RWPE2 (cell line): ENCODE measurements around the gene CDC42EP5.

Source experiments
- ATAC-seq: fragments of 200-7000 bp; cut with Tn5 transposase; 3 replicates; pipeline ENCODE4 v1.9.1; 2021; ENCODE audit warnings: low read depth
- DNase-seq: peaks from one replicate; pipeline ENCODE4 v3.0.0-alpha.2; 2020; ENCODE audit warnings: low spot score
- H3K27ac ChIP-seq: fragments of 450-650 bp; 2 replicates; pipeline ENCODE4 v1.5.1; 2017; ENCODE audit warnings: mild to moderate bottlenecking; ENCODE audit not compliant: poor library complexity, severe bottlenecking
- H3K27me3 ChIP-seq: fragments of 250-450 bp; sonication (Bioruptor Pico); 2 replicates; pipeline ENCODE4 v1.5.1; 2021; ENCODE audit warnings: mild to moderate bottlenecking, moderate library complexity; ENCODE audit not compliant: insufficient read depth, poor library complexity, severe bottlenecking
- H3K36me3 ChIP-seq: fragments of 250-450 bp; sonication (Bioruptor Pico); 2 replicates; pipeline ENCODE4 v1.5.1; 2020; ENCODE audit warnings: low read depth, mild to moderate bottlenecking, moderate library complexity
- H3K4me1 ChIP-seq: fragments of 250-450 bp; sonication (Bioruptor Pico); 2 replicates; pipeline ENCODE4 v1.5.1; 2021; ENCODE audit warnings: mild to moderate bottlenecking, moderate library complexity; ENCODE audit not compliant: insufficient read depth, poor library complexity, severe bottlenecking
- H3K4me3 ChIP-seq: fragments of 250-450 bp; sonication (Bioruptor Pico); 2 replicates; pipeline ENCODE4 v1.5.1; 2021; ENCODE audit warnings: mild to moderate bottlenecking, moderate library complexity; ENCODE audit not compliant: severe bottlenecking
- H3K9me3 ChIP-seq: fragments of 250-450 bp; sonication (Bioruptor Pico); 2 replicates; pipeline ENCODE4 v1.5.1; 2021; ENCODE audit warnings: mild to moderate bottlenecking, moderate library complexity; ENCODE audit not compliant: severe bottlenecking
- TF ChIP-seq, protein P1 (sequence below): fragments of 450-650 bp; IDR thresholded peaks from one replicate; pipeline ENCODE4 v1.5.1; 2017; ENCODE audit warnings: mild to moderate bottlenecking, moderate library complexity; ENCODE audit not compliant: poor library complexity, severe bottlenecking

CDC42EP5 gene

DNA sequence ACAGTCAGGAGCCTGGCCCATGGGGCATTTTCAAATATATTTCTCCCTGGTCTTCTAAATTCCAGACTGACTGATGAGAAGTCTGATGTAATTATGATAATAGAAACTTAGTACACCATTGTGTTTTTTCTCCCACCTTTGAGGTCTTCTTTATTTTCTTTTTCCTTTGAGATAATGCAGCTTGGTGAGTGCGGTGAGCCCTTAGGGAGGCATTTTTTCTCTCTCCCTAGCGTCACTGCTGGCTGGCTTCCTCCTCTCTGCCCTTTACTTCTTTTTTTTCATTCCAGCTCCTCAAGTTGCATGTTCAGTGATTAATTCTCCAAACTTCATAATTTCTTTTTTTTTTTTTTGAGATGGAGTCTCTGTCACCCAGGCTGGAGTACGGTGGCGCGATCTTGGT lies 12.8 kb upstream of the CDC42EP5 start:
- H3K4me1 ChIP-seq = no peaks in the 10 kb centered on the region
- peaks cover 4% of the 10 kb centered on the region for H3K27me3 ChIP-seq
- no peak overlapping the region for H3K27ac ChIP-seq
- no peaks in the 10 kb centered on the region for H3K9me3 ChIP-seq
- DNase-seq = no peak
- H3K4me3 ChIP-seq = no peak overlapping the region
- no peak for ATAC-seq
- no peaks in the 10 kb centered on the region for H3K36me3 ChIP-seq
- TF ChIP-seq, protein P1, sequence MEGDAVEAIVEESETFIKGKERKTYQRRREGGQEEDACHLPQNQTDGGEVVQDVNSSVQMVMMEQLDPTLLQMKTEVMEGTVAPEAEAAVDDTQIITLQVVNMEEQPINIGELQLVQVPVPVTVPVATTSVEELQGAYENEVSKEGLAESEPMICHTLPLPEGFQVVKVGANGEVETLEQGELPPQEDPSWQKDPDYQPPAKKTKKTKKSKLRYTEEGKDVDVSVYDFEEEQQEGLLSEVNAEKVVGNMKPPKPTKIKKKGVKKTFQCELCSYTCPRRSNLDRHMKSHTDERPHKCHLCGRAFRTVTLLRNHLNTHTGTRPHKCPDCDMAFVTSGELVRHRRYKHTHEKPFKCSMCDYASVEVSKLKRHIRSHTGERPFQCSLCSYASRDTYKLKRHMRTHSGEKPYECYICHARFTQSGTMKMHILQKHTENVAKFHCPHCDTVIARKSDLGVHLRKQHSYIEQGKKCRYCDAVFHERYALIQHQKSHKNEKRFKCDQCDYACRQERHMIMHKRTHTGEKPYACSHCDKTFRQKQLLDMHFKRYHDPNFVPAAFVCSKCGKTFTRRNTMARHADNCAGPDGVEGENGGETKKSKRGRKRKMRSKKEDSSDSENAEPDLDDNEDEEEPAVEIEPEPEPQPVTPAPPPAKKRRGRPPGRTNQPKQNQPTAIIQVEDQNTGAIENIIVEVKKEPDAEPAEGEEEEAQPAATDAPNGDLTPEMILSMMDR = no peak

DNA sequence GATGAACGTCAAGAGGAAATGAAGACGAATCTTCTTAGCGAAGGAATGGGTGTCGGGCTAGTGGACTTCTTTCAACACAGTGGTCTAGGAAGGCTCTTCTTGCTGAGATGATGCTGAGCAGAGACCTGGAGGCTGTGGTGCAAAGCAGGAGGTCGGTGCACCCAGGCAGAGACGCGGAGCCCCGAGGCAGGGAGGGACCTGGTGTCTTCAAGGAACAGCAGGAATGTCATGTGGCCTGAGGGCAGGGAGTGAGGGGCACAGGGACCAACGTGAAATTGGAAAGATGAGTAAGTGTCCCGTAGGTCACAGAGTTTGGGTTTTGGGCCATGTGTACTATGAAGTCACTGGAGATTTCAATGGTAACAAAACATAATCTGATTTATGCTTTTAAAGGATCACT lies 11.4 kb upstream of the CDC42EP5 start:
- ATAC-seq (no peak), DNase-seq (no peak)
- no peaks in the 10 kb centered on the region for H3K36me3 ChIP-seq
- no peaks in the 10 kb centered on the region for H3K9me3 ChIP-seq
- no peaks in the 10 kb centered on the region for H3K4me1 ChIP-seq
- no peak overlapping the region for H3K27ac ChIP-seq
- TF ChIP-seq, protein P1 = no peak
- H3K27me3 ChIP-seq = peaks cover 4% of the 10 kb centered on the region
- no peak overlapping the region for H3K4me3 ChIP-seq

DNA sequence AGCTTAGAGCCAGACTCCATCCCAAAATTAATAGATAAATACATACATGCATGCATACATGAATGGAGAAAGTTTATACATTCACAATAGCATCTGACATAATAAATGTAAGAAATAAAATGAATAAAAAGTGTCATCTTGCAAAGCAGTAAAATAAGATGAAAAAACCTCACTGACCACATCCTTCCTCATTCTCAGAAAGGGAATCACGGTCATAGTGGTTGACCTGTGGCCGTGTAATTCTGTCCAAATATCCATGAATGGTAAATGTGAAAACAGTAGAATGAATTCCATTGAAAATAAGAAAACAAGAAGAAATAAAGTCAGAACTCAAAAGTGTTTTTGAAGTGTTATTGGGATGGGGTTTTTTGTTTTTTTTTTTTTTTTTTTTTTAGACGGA lies 9.8 kb upstream of the CDC42EP5 start:
- Histone ChIP-seq H3K9me3 (no peaks in the 10 kb centered on the region), H3K4me3 (no peak overlapping the region), H3K36me3 (no peaks in the 10 kb centered on the region), H3K27ac (no peak overlapping the region), H3K27me3 (no peaks in the 10 kb centered on the region), H3K4me1 (no peaks in the 10 kb centered on the region)
- ATAC-seq (no peak), DNase-seq (no peak)
- TF ChIP-seq, protein P1 = no peak

DNA sequence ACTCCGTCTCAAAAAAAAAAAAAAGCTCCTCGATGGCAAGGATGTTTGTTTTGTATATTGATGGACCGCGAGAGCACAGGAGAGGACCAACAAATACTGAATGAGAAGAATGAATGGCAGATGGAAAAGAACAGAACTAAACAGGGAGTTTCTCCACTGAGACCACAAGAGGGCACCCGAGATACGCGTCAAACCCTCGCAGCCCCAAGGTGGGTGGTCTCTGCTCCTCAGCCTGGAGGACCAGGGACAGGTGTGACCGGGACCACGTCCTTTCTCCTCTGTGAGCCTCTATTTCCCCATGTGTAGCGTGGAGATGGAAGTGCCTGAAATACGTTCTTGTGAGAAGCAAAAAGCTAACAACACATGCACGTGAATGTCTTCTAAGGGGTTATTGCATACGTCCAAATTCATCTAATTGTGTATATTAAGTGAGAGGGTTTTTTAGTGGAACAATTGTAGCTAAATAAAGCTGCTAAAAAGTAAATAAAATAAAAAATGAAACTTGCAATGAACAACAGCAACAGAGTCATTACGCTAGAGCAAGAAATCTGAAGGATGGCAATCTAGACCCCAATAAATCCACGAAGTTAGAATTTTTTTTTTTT lies 8.3 kb upstream of the CDC42EP5 start:
- H3K4me1 ChIP-seq = no peaks in the 10 kb centered on the region
- no peaks in the 10 kb centered on the region for H3K27me3 ChIP-seq
- TF ChIP-seq, protein P1 = peak; percentile 88
- H3K9me3 ChIP-seq = no peaks in the 10 kb centered on the region
- ATAC-seq (peak; percentile 38; the same call in 1 of the 3 replicates), DNase-seq (no peak)
- H3K36me3 ChIP-seq = no peaks in the 10 kb centered on the region
- H3K4me3 ChIP-seq = no peak overlapping the region
- no peak overlapping the region for H3K27ac ChIP-seq

DNA sequence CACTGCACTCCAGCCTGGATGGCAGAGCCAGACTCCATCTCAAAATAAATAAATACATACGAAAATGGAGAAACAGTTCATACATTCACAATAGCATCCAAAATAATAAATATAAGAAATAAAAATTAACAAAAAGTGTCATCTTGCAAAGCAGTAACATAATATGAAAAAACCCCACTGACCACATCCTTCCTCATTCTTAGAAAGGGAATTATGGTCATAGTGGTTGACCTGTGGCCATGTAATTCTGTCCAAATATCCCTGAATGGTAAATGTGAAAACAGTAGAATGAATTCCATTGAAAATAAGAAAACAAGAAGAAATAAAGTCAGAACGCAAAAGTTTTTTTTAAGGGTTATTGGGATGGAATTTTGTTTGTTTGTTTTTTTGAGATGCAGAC lies 7.0 kb upstream of the CDC42EP5 start:
- H3K36me3 ChIP-seq = no peaks in the 10 kb centered on the region
- TF ChIP-seq, protein P1 = no peak
- no peaks in the 10 kb centered on the region for H3K4me1 ChIP-seq
- H3K27me3 ChIP-seq = no peaks in the 10 kb centered on the region
- H3K27ac ChIP-seq = no peak overlapping the region
- H3K9me3 ChIP-seq = no peaks in the 10 kb centered on the region
- DNase-seq (no peak), ATAC-seq (no peak)
- no peak overlapping the region for H3K4me3 ChIP-seq
